ENCODE results near the gene PRKCB.

The PRKCB gene

GRCh38 chr16:23994615-23995014 is 158.8 kb downstream of the PRKCB start:
- Histone ChIP-seq H3K4me3 (ENCODE audit: insufficient read depth, low read length, poor library complexity, severe bottlenecking) (no peak overlapping the region), H2AFZ (ENCODE audit: low read depth, low read length, severe bottlenecking) (no peak overlapping the region)
- TF ChIP-seq EZH2phosphoT487 (conservative IDR thresholded peaks at IDR 0.05; ENCODE audit: low read length) (no peak), CTCF (IDR thresholded peaks at IDR 0.05; ENCODE audit: insufficient read depth, low read length, poor library complexity, severe bottlenecking) (no peak)

GRCh38 chr16:23996258-23996955 is 160.6 kb downstream of the PRKCB start:
- Histone ChIP-seq H3F3A (ENCODE audit: insufficient read depth) (no peaks in the 10 kb centered on the region), H3K36me3 (ENCODE audit: low read length) (no peaks in the 10 kb centered on the region), H2AFZ (ENCODE audit: low read depth, low read length, severe bottlenecking) (no peak overlapping the region), H3K9ac (ENCODE audit: low read length) (no peak overlapping the region), H3K27ac (ENCODE audit: low read depth, low read length) (no peak overlapping the region), H3K9me3 (ENCODE audit: insufficient read depth, low read length) (no peaks in the 10 kb centered on the region), H3K4me3 (ENCODE audit: insufficient read depth, low read length, poor library complexity, severe bottlenecking) (no peak overlapping the region), H4K20me1 (ENCODE audit: low read depth, low read length) (no peaks in the 10 kb centered on the region), H3K4me2 (ENCODE audit: low read depth, low read length, poor library complexity, severe bottlenecking) (no peak overlapping the region), H3K27me3 (ENCODE audit: low read length) (no peaks in the 10 kb centered on the region), H3K79me2 (ENCODE audit: insufficient read depth, low read length) (no peaks in the 10 kb centered on the region), H3K9me2 (replicated peaks; ENCODE audit: insufficient read depth, low read length) (no peaks in the 10 kb centered on the region)
- no peak for TF ChIP-seq EZH2phosphoT487 (conservative IDR thresholded peaks at IDR 0.05; ENCODE audit: low read length)
- no peak for TF ChIP-seq CTCF (IDR thresholded peaks at IDR 0.05; ENCODE audit: insufficient read depth, low read length, poor library complexity, severe bottlenecking)

More at GRCh38 chr16:23994615-23995014, 158.8 kb downstream of the PRKCB start:
- Histone ChIP-seq H3F3A (ENCODE audit: insufficient read depth) (no peaks in the 10 kb centered on the region), H3K79me2 (ENCODE audit: insufficient read depth, low read length) (no peaks in the 10 kb centered on the region), H3K27ac (ENCODE audit: low read depth, low read length) (no peak overlapping the region), H3K4me2 (ENCODE audit: low read depth, low read length, poor library complexity, severe bottlenecking) (no peak overlapping the region), H4K20me1 (ENCODE audit: low read depth, low read length) (no peaks in the 10 kb centered on the region), H3K36me3 (ENCODE audit: low read length) (no peaks in the 10 kb centered on the region), H3K9ac (ENCODE audit: low read length) (no peak overlapping the region), H3K27me3 (ENCODE audit: low read length) (no peaks in the 10 kb centered on the region), H3K9me3 (ENCODE audit: insufficient read depth, low read length) (no peaks in the 10 kb centered on the region), H3K9me2 (replicated peaks; ENCODE audit: insufficient read depth, low read length) (no peaks in the 10 kb centered on the region)

GRCh38 chr16:23998771-23999170 is 163.0 kb downstream of the PRKCB start:
- H3K4me2 ChIP-seq (ENCODE audit: low read depth, low read length, poor library complexity, severe bottlenecking) = no peak overlapping the region
- H2AFZ ChIP-seq (ENCODE audit: low read depth, low read length, severe bottlenecking) = no peak overlapping the region
- H3K27ac ChIP-seq (ENCODE audit: low read depth, low read length) = no peak overlapping the region
- H3K36me3 ChIP-seq (ENCODE audit: low read length) = no peaks in the 10 kb centered on the region
- H3F3A ChIP-seq (ENCODE audit: insufficient read depth) = no peaks in the 10 kb centered on the region
- H3K9ac ChIP-seq (ENCODE audit: low read length) = no peak overlapping the region
- H3K27me3 ChIP-seq (ENCODE audit: low read length) = no peaks in the 10 kb centered on the region
- no peaks in the 10 kb centered on the region for H4K20me1 ChIP-seq (ENCODE audit: low read depth, low read length)
- H3K79me2 ChIP-seq (ENCODE audit: insufficient read depth, low read length) = no peaks in the 10 kb centered on the region
- H3K9me3 ChIP-seq (ENCODE audit: insufficient read depth, low read length) = no peaks in the 10 kb centered on the region
- H3K9me2 ChIP-seq (replicated peaks; ENCODE audit: insufficient read depth, low read length) = no peaks in the 10 kb centered on the region
- no peak overlapping the region for H3K4me3 ChIP-seq (ENCODE audit: insufficient read depth, low read length, poor library complexity, severe bottlenecking)
- TF ChIP-seq EZH2phosphoT487 (conservative IDR thresholded peaks at IDR 0.05; ENCODE audit: low read length) (no peak), CTCF (IDR thresholded peaks at IDR 0.05; ENCODE audit: insufficient read depth, low read length, poor library complexity, severe bottlenecking) (no peak)

Measured in SU-DHL-6 (cell line).